HepG2 (cell line): ENCODE data around the gene EBF4. TPM values are rescaled to one million over a fixed set of nuclear protein-coding genes. Genes with fewer than 3 reads are reported as not detected.
A peak's percentile ranks its signal among the peaks of the same experiment; 100 is the strongest.

Experiments used
- ARID4A ChIP-seq: sonication (generic); formaldehyde crosslinking; IDR thresholded peaks from 2 replicates; pipeline ENCODE4 v1.5.0; 2020; ENCODE audit warnings: mild to moderate bottlenecking, missing genetic modification reagents, borderline replicate concordance
- ERF ChIP-seq: IDR thresholded peaks from 2 replicates; pipeline ENCODE4 v1.6.1; 2018; ENCODE audit warnings: missing biosample characterization, missing genetic modification reagents
- MAX ChIP-seq: IDR thresholded peaks from 2 replicates; pipeline ENCODE4 v1.6.1; 2012; ENCODE audit warnings: inconsistent platforms
- SMC3 ChIP-seq: IDR thresholded peaks from 2 replicates; pipeline ENCODE4 v1.6.1; 2011; ENCODE audit warnings: low read length, improper control_type of control experiment
- ZBTB25 ChIP-seq: IDR thresholded peaks from 2 replicates; pipeline ENCODE4 v1.6.1; 2018; ENCODE audit warnings: missing genetic modification reagents
- ZBTB3 ChIP-seq: sonication (generic); formaldehyde crosslinking; IDR thresholded peaks from 2 replicates; pipeline ENCODE4 v1.4.0; 2020; ENCODE audit warnings: low read depth, mild to moderate bottlenecking, moderate library complexity, missing genetic modification reagents, borderline replicate concordance
- ZHX1 ChIP-seq: sonication (generic); formaldehyde crosslinking; IDR thresholded peaks from 2 replicates; pipeline ENCODE4 v1.8.1; 2022; ENCODE audit warnings: low read depth, mild to moderate bottlenecking, missing genetic modification reagents
- ZNF207 ChIP-seq: fragments of 450-650 bp; IDR thresholded peaks from 2 replicates; pipeline ENCODE4 v1.6.1; 2016; ENCODE audit warnings: antibody characterized with exemption, borderline replicate concordance
- ZNF251 ChIP-seq: sonication (generic); formaldehyde crosslinking; IDR thresholded peaks from 2 replicates; pipeline ENCODE4 v1.9.0; 2021; ENCODE audit warnings: mild to moderate bottlenecking, missing genetic modification reagents
- ZNF609 ChIP-seq: sonication (generic); formaldehyde crosslinking; IDR thresholded peaks from 2 replicates; pipeline ENCODE4 v1.4.0; 2020; ENCODE audit warnings: mild to moderate bottlenecking, missing genetic modification reagents, borderline replicate concordance
- ZNF615 ChIP-seq: sonication (generic); formaldehyde crosslinking; IDR thresholded peaks from 2 replicates; pipeline ENCODE4 v1.5.0; 2020; ENCODE audit warnings: mild to moderate bottlenecking, missing genetic modification reagents, borderline replicate concordance
- polyA plus RNA-seq, 8 experiments: library from polyadenylated mRNA; depleted of rRNA in 3 of 8; stranded (reverse) in 7 of 8; unstranded in 1 of 8; fragments of >200 nt; fragmentation: Illumina TruSeq in 4 of 8; extraction: Trizol in 4 of 8; gene quantifications; 2 replicates each; pipeline versions ENCODE4 v1.2.1 to v1.2.3, GENCODE V29; 2011 to 2016; ENCODE audit warnings: low read depth in 4 of 8, missing spikeins in 1 of 8, mixed read lengths in 1 of 8; ENCODE audit not compliant: insufficient read depth in 1 of 8
- total RNA-seq, 5 experiments: library from RNA; depleted of rRNA; stranded (reverse); fragments of >200 nt; fragmentation: Illumina TruSeq; extraction: Trizol; gene quantifications; 2 replicates each; pipeline ENCODE4 v1.2.3, GENCODE V29; 2016; ENCODE audit warnings: low read depth in 1 of 5

Gene EBF4
- total and polyA plus RNA-seq, 2 of the 13 experiments (the other 11 are each of a cell fraction or from before 2014, with no cell fraction given): 0.84 to 2.2 TPM

GRCh38 chr20:2663887-2664719 is 28.5 kb upstream of the EBF4 start, which contains the start of gene IDH3B (continued):
- TF ChIP-seq ZNF609 (CRISPR knock-in tag) (peak; percentile 50; the same call in 1 of the 2 replicates), ZNF251 (CRISPR knock-in tag) (no peak), ARID4A (peak; percentile 95; the same call in 1 of the 2 replicates), ZBTB25 (CRISPR knock-in tag) (peak; percentile 89; the same call in 1 of the 2 replicates), ZNF615 (CRISPR knock-in tag) (peak; percentile 59; the same call in 1 of the 2 replicates), ERF (peak; percentile 95), ZNF207 (no peak), ZHX1 (no peak; the same call in none of the 2 replicates), SMC3 (no peak), ZBTB3 (CRISPR knock-in tag) (peak; percentile 87), MAX (peak; percentile 90)
